Measurements from ENCODE around the gene DHRSX. TPM values are rescaled to one million over a fixed set of nuclear protein-coding genes. Genes with fewer than 3 reads are reported as not detected.

The DHRSX gene
- total RNA-seq, 4 donors from 2014 or later: 19.6 to 22.4 (median 21.0) TPM

DNA sequence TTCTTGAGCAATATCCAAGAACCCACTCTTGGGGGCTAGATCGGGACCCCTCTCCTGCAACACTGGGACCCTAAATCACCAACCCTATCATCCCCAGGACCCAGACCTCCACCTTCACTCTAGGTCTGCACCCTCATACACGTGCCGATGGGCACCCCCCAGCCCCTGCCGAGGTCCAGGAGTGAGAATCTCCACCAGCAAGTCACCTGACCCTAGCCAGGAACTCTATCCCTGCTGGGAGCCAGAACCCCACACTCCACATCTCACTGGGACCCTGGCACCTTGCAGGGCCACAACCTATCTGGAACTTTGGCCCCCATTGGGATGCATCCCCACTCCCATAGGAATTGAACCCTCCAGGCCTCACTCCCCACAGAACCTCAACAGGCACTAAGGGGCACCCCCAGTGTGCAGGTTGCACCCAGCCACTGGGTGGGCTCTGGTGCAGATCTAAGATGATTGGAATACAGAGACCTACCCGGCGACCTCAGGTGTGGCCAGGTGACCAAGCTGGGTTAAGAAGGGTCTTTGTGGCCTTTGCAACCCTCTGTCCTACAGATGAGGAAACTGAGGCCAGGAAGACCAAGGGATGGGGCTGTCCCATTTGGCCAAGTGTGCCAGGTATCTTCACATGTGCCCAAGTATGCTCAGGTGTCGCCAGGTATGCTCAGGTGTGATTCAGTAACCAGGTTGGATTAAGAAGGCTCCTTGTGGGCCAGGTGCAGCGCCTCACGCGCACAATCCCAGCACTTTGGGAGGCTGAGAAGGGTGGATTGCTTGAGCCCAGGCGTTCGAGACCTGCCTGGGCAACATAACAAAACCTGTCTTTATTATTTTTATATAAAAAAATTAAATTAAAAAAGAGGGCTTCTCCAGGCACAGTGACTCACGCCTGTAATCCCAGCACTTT lies 3.1 kb upstream of the DHRSX start:
- Histone ChIP-seq H3K4me1 (peaks cover 8 to 23% (median 18%) of the 10 kb centered on the region in 4 donors), H3K9me3 (no peaks in the 10 kb centered on the region), H3K4me3 (no peak overlapping the region), H3K27me3 (no peaks in the 10 kb centered on the region), H3K36me3 (no peaks in the 10 kb centered on the region), H3K27ac (replicated peaks in 1 of 4) (no peak overlapping the region)
- no peak for DNase-seq (ENCODE audit: extremely low spot score)
- 94% methylated on average over 10 of the region's 13 CpGs for WGBS
- intact Hi-C loops (cut with DNase I): loop anchor here (5.0 to 10.0 kb wide), 2 partner anchors 177 to 1049 kb away; partner anchors contain the start of gene ASMTL
- no peak for TF ChIP-seq POLR2A (IDR thresholded peaks at IDR 0.05; ENCODE audit: low read depth)
- TF ChIP-seq, protein P1, sequence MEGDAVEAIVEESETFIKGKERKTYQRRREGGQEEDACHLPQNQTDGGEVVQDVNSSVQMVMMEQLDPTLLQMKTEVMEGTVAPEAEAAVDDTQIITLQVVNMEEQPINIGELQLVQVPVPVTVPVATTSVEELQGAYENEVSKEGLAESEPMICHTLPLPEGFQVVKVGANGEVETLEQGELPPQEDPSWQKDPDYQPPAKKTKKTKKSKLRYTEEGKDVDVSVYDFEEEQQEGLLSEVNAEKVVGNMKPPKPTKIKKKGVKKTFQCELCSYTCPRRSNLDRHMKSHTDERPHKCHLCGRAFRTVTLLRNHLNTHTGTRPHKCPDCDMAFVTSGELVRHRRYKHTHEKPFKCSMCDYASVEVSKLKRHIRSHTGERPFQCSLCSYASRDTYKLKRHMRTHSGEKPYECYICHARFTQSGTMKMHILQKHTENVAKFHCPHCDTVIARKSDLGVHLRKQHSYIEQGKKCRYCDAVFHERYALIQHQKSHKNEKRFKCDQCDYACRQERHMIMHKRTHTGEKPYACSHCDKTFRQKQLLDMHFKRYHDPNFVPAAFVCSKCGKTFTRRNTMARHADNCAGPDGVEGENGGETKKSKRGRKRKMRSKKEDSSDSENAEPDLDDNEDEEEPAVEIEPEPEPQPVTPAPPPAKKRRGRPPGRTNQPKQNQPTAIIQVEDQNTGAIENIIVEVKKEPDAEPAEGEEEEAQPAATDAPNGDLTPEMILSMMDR (IDR thresholded peaks at IDR 0.05): no peak
- no peak for TF ChIP-seq POLR2AphosphoS5 (IDR thresholded peaks at IDR 0.05)
- no peak for TF ChIP-seq EP300 (IDR thresholded peaks at IDR 0.05)

GRCh38 chrX:2502668-2503519 lies 2.1 kb upstream of the DHRSX start:
- intact Hi-C loops (cut with DNase I): loop anchor here (5.0 to 10.0 kb wide), 2 partner anchors 176 to 1048 kb away; partner anchors contain the start of gene ASMTL
- no peak overlapping the region for H3K27ac ChIP-seq (replicated peaks in 1 of 4)

DNA sequence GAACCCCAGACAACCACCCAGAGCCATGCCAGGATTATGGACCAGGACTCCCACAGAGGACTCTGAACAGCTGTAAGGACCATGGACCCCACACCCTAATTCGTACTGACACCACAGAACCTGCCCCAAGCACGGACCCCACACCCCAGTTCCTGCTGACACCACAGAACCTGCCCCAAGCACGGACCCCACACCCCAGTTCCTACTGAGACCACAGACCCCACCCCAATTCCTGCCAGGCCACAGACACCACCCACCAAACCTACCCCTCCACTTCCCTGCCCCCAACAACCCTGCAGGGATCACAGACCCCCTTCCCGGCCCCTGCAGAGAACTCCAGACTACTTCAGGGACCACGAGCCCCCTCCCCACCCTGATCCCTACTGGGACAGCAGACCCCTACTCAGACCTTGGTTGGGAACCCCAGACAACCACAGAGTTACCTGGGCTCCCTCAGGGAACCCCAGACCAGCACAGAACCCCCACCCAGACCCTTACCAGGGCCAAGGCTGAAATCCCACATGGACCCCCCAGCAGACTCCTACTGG lies 1.4 kb upstream of the DHRSX start:
- TF ChIP-seq, protein P1 (IDR thresholded peaks at IDR 0.05): no peak
- TF ChIP-seq POLR2AphosphoS5 (IDR thresholded peaks at IDR 0.05): no peak
- H3K36me3 ChIP-seq: no peaks in the 10 kb centered on the region
- peaks cover 19 to 38% (median 35%) of the 10 kb centered on the region in 4 donors for H3K4me1 ChIP-seq
- no peaks in the 10 kb centered on the region for H3K9me3 ChIP-seq
- whole genome bisulfite sequencing: 81% methylated on average over 4 of the region's 5 CpGs
- no peaks in the 10 kb centered on the region for H3K27me3 ChIP-seq
- no peak overlapping the region for H3K27ac ChIP-seq (replicated peaks in 1 of 4)
- intact Hi-C loops (cut with DNase I): loop anchor here (5.0 to 10.0 kb wide), 2 partner anchors 175 to 1047 kb away; partner anchors contain the start of gene ASMTL
- no peak for DNase-seq (ENCODE audit: extremely low spot score)
- H3K4me3 ChIP-seq: no peak overlapping the region

More at GRCh38 chrX:2502668-2503519, 2.1 kb upstream of the DHRSX start:
- Histone ChIP-seq H3K36me3 (no peaks in the 10 kb centered on the region), H3K4me1 (peaks cover 12 to 32% (median 28%) of the 10 kb centered on the region in 4 donors), H3K27me3 (no peaks in the 10 kb centered on the region), H3K9me3 (no peaks in the 10 kb centered on the region), H3K4me3 (no peak overlapping the region)
- WGBS: 66% methylated on average over 19 of the region's 19 CpGs
- no peak for DNase-seq (ENCODE audit: extremely low spot score)
- TF ChIP-seq, protein P1 (IDR thresholded peaks at IDR 0.05): no peak
- TF ChIP-seq POLR2A (IDR thresholded peaks at IDR 0.05; ENCODE audit: low read depth): no peak
- no peak for TF ChIP-seq POLR2AphosphoS5 (IDR thresholded peaks at IDR 0.05)
- TF ChIP-seq EP300 (IDR thresholded peaks at IDR 0.05): no peak

DNA sequence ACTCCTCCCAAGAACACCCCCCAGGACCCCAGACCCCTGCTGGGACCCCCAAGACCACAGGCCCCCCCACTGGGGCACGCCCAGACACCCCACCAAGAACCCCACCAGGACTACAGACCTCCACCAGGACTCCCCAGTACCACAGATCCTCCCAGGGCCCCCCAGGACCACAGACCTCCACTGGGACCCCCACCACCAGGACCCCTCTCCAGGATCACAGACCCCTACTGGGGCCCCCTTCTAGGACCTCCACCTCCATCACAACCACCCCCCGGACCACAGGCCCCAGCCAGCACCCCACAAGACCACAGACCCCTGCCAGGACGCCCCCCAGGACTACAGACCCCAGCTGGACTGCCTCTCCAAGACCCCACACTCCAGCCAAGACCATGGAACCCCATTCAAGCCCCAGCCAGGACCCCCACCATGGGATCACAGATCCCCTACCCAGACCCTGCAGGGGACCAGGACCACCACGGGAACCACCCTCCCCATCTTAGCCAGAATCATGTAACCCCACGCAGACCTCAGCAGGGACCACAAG lies 855 bp upstream of the DHRSX start:
- 100% methylated on average over 2 of the region's 5 CpGs for WGBS
- no peaks in the 10 kb centered on the region for H3K36me3 ChIP-seq
- TF ChIP-seq EP300 (IDR thresholded peaks at IDR 0.05) (no peak), POLR2A (IDR thresholded peaks at IDR 0.05; ENCODE audit: low read depth) (no peak), POLR2AphosphoS5 (IDR thresholded peaks at IDR 0.05) (no peak)
- TF ChIP-seq, protein P1 (IDR thresholded peaks at IDR 0.05): no peak
- no peak overlapping the region for H3K27ac ChIP-seq (replicated peaks in 1 of 4)
- H3K9me3 ChIP-seq: no peaks in the 10 kb centered on the region
- H3K4me1 ChIP-seq: peaks cover 24 to 40% (median 38%) of the 10 kb centered on the region in 4 donors
- no peak for DNase-seq (ENCODE audit: extremely low spot score)
- H3K27me3 ChIP-seq: no peaks in the 10 kb centered on the region
- no peak overlapping the region for H3K4me3 ChIP-seq
- intact Hi-C loops (cut with DNase I): loop anchor here (5.0 to 10.0 kb wide), 2 partner anchors 174 to 1047 kb away; partner anchors contain the start of gene ASMTL

Data from esophagus muscularis mucosa (tissue), 4 donors.